ENCODE data around the gene MED29. TPM values are rescaled to one million over a fixed set of nuclear protein-coding genes. Genes with fewer than 3 reads are reported as not detected.
"Not testable (repeated sequence)": the region's sequence is repeated elsewhere in the genome, so short reads cannot be mapped to it uniquely, and the experiment has no call there.

MED29 gene
- total RNA-seq, 6 experiments from 2014 or later: 19.4 to 38.1 (median 24.1) TPM

- Histone ChIP-seq H3K4me1 (peaks cover 0 to 64% (median 24%) of the 10 kb centered on the region in 4 donors), H3K9me3 (no peaks in the 10 kb centered on the region), H3K27ac (peak overlapping the region; percentile 41 to 73 (median 60)), H3K4me3 (no peak overlapping the region), H3K36me3 (peaks cover 0 to 42% (median 11%) of the 10 kb centered on the region in 4 donors), H3K27me3 (no peaks in the 10 kb centered on the region)
- intact Hi-C loops (cut with DNase I): no loop called here
- no peak for DNase-seq
- ATAC-seq: peak in 3 of 4 donors; percentile 1 to 2 (median 2)
- TF ChIP-seq POLR2A (IDR thresholded peaks at IDR 0.05): no peak
- TF ChIP-seq, protein P1, sequence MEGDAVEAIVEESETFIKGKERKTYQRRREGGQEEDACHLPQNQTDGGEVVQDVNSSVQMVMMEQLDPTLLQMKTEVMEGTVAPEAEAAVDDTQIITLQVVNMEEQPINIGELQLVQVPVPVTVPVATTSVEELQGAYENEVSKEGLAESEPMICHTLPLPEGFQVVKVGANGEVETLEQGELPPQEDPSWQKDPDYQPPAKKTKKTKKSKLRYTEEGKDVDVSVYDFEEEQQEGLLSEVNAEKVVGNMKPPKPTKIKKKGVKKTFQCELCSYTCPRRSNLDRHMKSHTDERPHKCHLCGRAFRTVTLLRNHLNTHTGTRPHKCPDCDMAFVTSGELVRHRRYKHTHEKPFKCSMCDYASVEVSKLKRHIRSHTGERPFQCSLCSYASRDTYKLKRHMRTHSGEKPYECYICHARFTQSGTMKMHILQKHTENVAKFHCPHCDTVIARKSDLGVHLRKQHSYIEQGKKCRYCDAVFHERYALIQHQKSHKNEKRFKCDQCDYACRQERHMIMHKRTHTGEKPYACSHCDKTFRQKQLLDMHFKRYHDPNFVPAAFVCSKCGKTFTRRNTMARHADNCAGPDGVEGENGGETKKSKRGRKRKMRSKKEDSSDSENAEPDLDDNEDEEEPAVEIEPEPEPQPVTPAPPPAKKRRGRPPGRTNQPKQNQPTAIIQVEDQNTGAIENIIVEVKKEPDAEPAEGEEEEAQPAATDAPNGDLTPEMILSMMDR (IDR thresholded peaks at IDR 0.05): no peak
- WGBS (ENCODE audit: insufficient coverage, low coverage, low lambda C conversion rate, missing lambda C conversion rate): no CpG with 5 or more reads among the region's 2 CpGs
Observed at GRCh38 chr19:39372941-39373340, 18.2 kb upstream of the MED29 start.

DNA sequence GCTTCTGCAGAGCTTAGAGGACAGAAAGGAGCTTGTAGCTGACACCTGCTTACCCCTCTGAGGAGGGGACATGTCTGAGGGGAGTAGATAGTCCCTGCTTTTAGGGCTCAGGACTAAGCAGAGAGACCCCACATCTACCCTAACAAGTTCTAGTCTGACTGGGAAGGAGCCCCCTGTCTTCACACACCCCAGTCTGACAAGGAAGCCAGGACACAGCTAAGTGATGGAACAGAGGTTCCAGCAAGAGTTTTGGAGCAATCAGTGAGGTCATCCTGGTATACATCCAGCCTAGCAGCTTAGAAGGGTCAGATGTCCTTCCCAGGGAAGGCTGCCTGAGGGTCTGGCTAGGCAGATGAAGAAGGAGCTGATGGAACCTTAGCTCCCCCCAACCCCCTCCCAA, 15.2 kb upstream of the MED29 start:
- ATAC-seq (no peak), DNase-seq (no peak)
- Histone ChIP-seq H3K9me3 (no peaks in the 10 kb centered on the region), H3K27me3 (no peaks in the 10 kb centered on the region), H3K4me1 (peaks cover 0 to 77% (median 32%) of the 10 kb centered on the region in 4 donors), H3K36me3 (peaks cover 0 to 49% (median 15%) of the 10 kb centered on the region in 4 donors), H3K27ac (no peak overlapping the region), H3K4me3 (no peak overlapping the region)
- TF ChIP-seq POLR2A (IDR thresholded peaks at IDR 0.05): no peak
- TF ChIP-seq, protein P1 (IDR thresholded peaks at IDR 0.05): no peak
- intact Hi-C loops (cut with DNase I): no loop called here

DNA sequence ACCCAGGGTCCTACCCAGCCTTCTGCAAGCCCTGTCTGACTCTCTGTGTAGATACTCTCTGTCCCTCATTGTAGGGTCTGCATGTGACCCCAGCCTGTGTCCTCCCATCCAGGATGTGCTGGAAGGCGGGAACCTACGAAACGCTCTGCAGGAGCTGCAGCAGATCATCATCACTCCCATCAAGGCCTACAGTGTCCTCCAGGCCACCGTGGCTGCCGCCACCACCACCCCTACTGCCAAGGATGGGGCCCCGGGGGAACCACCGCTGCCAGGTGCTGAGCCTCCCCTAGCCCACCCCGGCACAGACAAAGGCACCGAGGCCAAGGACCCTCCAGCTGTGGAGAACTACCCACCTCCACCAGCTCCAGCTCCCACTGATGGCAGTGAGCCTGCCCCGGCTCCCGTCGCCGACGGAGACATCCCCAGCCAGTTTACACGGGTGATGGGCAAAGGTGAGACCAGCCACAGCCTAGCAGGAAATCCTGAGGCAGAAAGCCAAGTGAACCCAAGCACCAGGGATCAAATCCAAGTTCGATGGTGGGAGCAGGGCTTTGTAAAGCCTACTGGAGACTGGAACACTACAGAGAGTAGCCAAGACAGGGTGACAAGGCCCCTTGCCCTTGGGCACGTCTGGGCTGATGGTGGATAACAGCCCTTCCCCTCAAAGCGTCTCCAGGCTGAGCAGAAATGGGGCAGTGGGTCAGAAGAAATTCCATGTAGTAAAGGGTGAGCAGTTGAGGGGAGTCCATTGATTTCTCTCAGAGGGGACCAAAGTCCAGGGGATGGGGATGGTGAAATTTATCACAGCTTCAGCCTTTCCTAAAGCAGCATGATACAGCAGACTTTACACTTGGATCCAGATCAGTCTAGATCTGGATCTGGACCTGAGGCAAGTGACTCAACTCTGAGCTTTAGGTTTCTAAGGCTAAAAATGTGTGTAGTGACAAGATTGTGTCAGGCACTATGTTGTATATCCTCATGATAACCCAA, 13.5 kb upstream of the MED29 start:
- H3K4me3 ChIP-seq: peak overlapping the region in 2 of 3 donors; percentile 33 to 35
- peak; percentile 74 to 88 (median 81) for ATAC-seq
- H3K9me3 ChIP-seq: no peaks in the 10 kb centered on the region
- H3K27ac ChIP-seq: peak overlapping the region; percentile 43 to 90 (median 70)
- H3K36me3 ChIP-seq: peaks cover 0 to 55% (median 23%) of the 10 kb centered on the region in 4 donors
- no peak for TF ChIP-seq POLR2A (IDR thresholded peaks at IDR 0.05)
- TF ChIP-seq, protein P1 (IDR thresholded peaks at IDR 0.05): no peak
- H3K4me1 ChIP-seq: peaks cover 0 to 66% (median 27%) of the 10 kb centered on the region in 4 donors
- peak; percentile 71 to 91 (median 85) for DNase-seq
- WGBS (ENCODE audit: insufficient coverage, low coverage, low lambda C conversion rate, missing lambda C conversion rate): 3% methylated on average over 5 of the region's 18 CpGs
- intact Hi-C loops (cut with DNase I): no loop called here
- no peaks in the 10 kb centered on the region for H3K27me3 ChIP-seq

- not testable (repeated sequence) for ATAC-seq
- 100% methylated on average over 4 of the region's 4 CpGs for WGBS (ENCODE audit: insufficient coverage, low coverage, low lambda C conversion rate, missing lambda C conversion rate)
Observed at GRCh38 chr19:39379366-39379765, 11.8 kb upstream of the MED29 start.

DNA sequence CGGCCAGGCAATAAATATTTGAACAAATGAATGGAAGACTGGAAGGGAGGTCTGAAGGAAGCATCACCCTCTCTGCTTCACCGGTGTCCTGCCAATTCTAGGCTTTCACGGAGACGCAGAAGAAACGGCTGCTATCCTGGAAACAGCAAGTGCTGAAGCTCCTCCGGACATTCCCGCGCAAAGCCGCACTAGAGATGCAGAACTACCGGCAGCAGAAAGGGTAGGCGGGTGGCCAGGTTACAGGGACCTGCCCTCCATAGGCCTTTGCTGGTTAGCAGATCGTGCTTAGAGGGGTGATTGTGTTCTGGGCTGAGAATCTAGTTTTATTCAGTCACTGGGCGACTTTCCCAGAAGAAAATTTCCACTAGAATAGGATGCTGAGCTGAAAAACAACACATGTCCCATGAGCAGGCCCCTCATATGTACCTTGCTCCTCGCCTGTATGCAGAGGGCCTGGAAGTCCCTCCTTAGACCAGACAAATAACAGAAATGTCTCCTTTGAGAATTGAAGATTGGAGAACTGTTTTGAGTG, 11.2 kb upstream of the MED29 start:
- ATAC-seq: no peak
- H3K27me3 ChIP-seq: no peaks in the 10 kb centered on the region
- no peak for TF ChIP-seq POLR2A (IDR thresholded peaks at IDR 0.05)
- TF ChIP-seq, protein P1 (IDR thresholded peaks at IDR 0.05): no peak
- intact Hi-C loops (cut with DNase I): no loop called here
- no peak for DNase-seq
- H3K4me1 ChIP-seq: peaks cover 0 to 43% (median 18%) of the 10 kb centered on the region in 4 donors
- WGBS (ENCODE audit: insufficient coverage, low coverage, low lambda C conversion rate, missing lambda C conversion rate): 79% methylated on average over 2 of the region's 14 CpGs
- H3K27ac ChIP-seq: no peak overlapping the region
- peaks cover 0 to 60% (median 23%) of the 10 kb centered on the region in 4 donors for H3K36me3 ChIP-seq
- no peaks in the 10 kb centered on the region for H3K9me3 ChIP-seq
- no peak overlapping the region for H3K4me3 ChIP-seq

More at GRCh38 chr19:39379366-39379765, 11.8 kb upstream of the MED29 start:
- H3K27ac ChIP-seq; DNase-seq; H3K27me3 ChIP-seq; intact Hi-C loops (cut with DNase I); H3K9me3 ChIP-seq; H3K4me3 ChIP-seq: not testable (repeated sequence)
- Histone ChIP-seq H3K36me3 (peaks cover 0 to 60% (median 23%) of the 10 kb centered on the region in 4 donors), H3K4me1 (peaks cover 0 to 49% (median 21%) of the 10 kb centered on the region in 4 donors)
